Choroid plexus epithelial cell (primary cell): Measurements from ENCODE around the gene ZBTB40.

ENCODE experiments used
- DNase-seq: peaks from one replicate; pipeline ENCODE4 v3.0.0-alpha.2; 2010; ENCODE audit warnings: low read depth
- H3K4me3 ChIP-seq: 2 replicates; pipeline ENCODE4 v1.5.1; 2011; ENCODE audit warnings: low read depth, mild to moderate bottlenecking, control low read depth, low read length, moderate library complexity
- TF ChIP-seq, protein P1 (sequence below): conservative IDR thresholded peaks from 2 replicates; pipeline ENCODE4 v1.5.1; 2011; ENCODE audit warnings: low read depth, mild to moderate bottlenecking, control low read depth, inconsistent platforms, low read length, moderate library complexity

ZBTB40 gene

DNA sequence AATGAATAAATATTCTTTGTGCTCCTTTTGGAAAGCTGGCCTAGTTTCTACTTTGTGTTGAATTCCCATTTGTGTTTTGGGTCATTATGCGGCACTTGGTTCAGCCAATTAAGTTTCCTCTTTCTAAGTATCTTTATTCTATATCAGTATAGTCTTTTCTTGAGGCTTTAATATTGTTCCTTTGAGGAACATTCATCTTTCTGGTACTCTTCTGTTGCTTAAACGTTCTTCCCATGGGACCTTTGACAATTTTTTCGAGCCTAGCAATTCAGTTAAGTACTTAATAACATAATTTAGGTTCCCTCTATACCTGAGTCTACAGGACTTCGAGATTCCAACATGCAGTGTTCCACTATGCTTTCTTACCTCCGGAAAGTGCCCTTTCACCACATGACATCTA, 24.9 kb downstream of the ZBTB40 start:
- H3K4me3 ChIP-seq = no peak overlapping the region
- TF ChIP-seq, protein P1, sequence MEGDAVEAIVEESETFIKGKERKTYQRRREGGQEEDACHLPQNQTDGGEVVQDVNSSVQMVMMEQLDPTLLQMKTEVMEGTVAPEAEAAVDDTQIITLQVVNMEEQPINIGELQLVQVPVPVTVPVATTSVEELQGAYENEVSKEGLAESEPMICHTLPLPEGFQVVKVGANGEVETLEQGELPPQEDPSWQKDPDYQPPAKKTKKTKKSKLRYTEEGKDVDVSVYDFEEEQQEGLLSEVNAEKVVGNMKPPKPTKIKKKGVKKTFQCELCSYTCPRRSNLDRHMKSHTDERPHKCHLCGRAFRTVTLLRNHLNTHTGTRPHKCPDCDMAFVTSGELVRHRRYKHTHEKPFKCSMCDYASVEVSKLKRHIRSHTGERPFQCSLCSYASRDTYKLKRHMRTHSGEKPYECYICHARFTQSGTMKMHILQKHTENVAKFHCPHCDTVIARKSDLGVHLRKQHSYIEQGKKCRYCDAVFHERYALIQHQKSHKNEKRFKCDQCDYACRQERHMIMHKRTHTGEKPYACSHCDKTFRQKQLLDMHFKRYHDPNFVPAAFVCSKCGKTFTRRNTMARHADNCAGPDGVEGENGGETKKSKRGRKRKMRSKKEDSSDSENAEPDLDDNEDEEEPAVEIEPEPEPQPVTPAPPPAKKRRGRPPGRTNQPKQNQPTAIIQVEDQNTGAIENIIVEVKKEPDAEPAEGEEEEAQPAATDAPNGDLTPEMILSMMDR = no peak
- no peak for DNase-seq

DNA sequence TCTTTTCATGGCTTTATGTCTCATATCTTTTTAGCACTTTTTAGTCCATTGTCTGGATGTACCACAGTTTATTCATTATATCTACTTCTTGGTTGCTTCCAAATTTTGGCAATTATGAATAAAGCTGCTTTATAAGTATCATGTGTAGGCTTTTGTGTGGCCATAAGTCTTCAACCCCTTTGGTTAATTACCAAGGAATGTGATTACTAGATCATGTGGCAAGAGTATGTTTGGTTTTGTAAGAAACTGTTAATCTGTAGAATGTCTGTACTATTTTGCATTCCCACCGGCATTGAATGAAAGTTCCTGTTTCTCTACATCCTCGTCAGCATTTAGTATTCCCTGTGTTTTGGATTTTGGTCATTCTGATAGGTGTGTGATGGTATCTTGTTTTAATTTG, 31.5 kb downstream of the ZBTB40 start:
- DNase-seq = no peak

DNA sequence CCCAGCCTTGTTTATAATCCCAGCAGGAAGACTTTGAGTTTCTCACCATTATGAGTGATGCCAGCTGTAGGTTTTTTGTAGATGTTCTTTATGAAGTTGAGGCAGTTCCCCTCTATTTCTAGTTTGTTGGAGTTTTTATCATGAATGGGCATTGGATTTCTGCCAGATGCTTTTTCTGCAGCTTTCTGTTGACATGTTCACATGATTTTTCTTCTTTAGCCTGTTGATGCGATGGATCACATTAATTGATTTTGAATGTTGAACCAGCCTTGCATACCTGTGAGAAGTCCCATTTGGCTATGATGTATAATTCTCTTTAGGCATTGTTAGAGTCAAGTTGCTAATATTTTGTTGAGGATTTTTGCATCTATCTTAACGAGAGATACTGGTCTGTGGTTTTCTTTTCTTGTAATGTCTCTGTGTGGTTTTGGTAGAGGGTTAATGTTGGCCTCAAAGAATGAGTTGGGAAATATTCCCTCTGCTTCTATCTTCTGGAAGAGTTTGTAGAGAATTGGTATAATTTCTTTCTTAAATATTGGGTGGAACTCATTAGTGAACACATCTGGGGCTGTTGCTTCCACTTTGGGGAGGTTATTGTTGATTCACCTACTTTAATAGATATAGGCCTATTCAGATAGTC, 33.2 kb downstream of the ZBTB40 start:
- no peak overlapping the region for H3K4me3 ChIP-seq
- TF ChIP-seq, protein P1 = no peak
- no peak for DNase-seq

More for the DNA sequence above, 31.5 kb downstream of the ZBTB40 start:
- no peak overlapping the region for H3K4me3 ChIP-seq
- TF ChIP-seq, protein P1 = no peak

DNA sequence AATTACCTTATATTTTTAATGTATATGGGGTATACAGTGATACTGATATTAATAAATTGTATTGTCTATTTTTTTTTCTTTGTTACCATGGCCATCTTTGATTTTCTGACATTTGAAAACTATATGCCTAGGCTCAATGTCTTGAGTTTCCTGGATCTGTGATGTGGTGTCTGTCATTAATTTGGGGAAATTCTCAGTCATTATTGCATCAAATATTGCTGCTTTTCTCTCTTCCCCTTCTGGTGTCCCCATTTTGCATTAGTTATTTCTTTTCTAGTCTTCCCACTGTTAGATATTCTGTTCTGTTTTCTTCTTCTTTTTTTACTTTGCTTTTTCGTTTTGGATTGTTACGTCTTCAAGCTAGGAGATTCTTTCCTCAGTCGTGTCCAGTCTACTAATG, 33.8 kb downstream of the ZBTB40 start:
- H3K4me3 ChIP-seq = no peak overlapping the region
- TF ChIP-seq, protein P1 = no peak
- DNase-seq = no peak

DNA sequence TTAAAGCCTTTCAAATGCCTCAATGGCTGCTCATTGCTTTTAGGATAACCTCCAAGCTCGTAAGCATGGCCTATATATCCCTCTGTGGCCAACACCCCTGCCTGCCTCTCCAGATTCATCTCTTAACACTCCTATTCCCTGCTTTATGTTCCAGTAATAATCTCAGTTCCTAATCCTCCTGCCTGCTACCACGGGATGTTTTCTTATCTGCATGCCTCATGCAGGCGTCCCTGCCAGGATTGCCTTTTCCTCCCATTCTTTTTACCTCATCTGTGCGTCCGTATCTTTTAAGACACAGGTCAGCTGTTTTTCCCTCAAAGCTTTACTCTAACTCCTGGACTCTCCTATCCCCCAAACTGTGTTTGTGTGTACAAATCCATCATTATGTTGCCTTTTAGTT, 36.1 kb downstream of the ZBTB40 start:
- no peak overlapping the region for H3K4me3 ChIP-seq
- peak; percentile 41 for DNase-seq
- TF ChIP-seq, protein P1 = no peak

DNA sequence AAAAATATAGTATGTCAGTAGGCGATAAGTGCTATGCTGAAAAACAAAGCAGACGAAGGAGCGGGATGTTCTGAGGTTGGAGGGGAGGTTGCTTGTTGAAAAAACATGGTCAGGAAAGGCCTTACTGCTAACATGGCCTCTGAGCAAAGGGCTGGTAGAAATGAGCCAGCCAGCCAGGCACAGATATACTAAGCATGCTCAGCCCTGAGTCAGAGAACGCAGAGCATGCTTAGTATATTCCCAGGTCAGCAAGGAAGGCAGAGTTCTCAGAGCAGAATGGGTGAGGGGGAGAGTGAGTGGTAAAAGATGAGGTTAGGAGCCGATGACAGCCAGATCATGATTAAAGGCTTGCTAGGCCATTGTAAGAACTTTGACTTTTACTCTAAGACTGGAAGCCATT, 36.7 kb downstream of the ZBTB40 start:
- TF ChIP-seq, protein P1 = no peak
- peak; percentile 34 for DNase-seq
- no peak overlapping the region for H3K4me3 ChIP-seq

DNA sequence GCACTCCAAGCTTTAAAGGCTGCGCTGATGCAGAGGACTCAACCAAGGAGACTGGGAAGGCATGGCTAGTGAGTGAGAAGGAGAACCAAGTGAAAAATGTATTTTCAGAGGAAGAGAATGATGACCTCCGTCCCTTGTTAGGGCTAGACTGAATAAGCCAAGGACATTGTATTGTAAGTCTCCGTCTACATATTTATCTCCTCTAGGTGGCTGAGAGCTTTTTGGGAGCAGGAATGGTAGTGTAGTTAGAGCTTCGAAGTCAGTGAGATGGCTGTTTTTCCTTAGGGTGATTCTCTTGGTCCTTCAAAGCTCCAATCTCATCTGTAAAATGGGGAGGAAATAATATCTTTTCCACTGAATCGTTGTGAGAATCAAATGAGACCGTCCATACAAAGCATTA, 37.6 kb downstream of the ZBTB40 start:
- H3K4me3 ChIP-seq = no peak overlapping the region
- TF ChIP-seq, protein P1 = no peak
- no peak for DNase-seq
